HG03439 (cell line): ENCODE data around the gene SLC25A21.
"Not testable (repeated sequence)": the region's sequence is repeated elsewhere in the genome, so short reads cannot be mapped to it uniquely, and the experiment has no call there.

Experiments
- ATAC-seq: cut with Tn5 transposase; IDR thresholded peaks from one replicate; pipeline ENCODE4 v1.9.1; 2021; ENCODE audit warnings: mild to moderate bottlenecking, moderate library complexity; ENCODE audit not compliant: unreplicated experiment

SLC25A21 gene

DNA sequence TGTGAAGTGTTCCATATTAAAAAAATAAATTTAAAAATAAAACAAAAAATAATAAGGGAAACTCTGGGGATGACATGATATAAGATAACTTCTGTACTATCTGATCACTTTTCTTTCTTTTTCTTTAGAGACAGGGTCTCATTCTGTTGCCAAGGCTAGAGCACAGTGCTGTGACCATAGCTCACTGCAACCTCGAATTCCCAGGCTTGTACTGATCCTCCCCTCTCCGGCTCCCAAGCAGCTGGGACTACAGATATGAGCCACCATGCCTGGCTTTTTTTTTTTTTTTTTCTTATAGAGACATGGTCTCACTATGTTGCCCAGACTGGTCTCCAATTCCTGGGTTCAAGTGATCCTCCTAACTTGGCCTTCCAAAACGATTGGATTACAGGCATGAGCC, 14.9 kb upstream of the SLC25A21 start:
- no peak for ATAC-seq

- ATAC-seq: no peak
Measured at GRCh38 chr14:37186865-37187264, 14.5 kb upstream of the SLC25A21 start.

GRCh38 chr14:37185670-37186069, 13.3 kb upstream of the SLC25A21 start:
- ATAC-seq: no peak

DNA sequence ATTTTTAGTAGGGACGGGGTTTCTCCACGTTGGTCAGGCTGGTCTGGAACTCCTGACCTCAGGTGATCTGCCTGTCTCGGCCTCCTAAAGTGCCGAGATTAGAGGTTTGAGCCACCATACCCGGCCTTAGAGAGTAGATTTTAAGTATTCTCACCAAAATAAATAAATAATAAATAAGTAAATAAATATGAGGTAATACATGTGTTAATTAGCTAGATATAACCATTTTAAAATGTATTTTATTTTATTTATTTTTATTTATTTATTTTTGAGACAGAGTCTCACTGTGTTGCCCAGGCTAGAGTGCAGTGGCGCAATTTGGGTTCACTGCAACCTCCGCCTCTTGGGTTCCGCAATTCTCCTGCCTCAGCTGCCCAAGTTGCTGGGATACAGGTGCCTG, 12.1 kb upstream of the SLC25A21 start:
- not testable (repeated sequence) for ATAC-seq

DNA sequence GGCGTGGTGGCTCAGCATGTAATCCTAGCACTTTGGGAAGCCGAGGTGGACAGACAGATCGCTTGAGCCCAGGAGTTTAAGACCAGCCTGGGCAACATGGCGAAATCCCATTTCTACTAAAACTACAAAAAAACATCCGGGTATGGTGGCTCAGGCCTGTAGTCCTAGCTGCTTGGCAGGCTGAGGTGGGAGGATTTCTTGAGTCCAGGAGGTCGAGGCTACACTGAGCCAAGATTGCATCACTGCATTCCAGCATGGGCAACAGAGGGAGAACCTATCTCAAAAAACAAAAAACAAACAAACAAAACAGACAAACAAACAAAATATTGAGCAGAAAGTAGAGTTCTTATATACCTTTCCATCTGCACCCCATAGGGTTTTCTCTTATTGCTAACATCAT, 9.0 kb upstream of the SLC25A21 start:
- ATAC-seq: no peak

DNA sequence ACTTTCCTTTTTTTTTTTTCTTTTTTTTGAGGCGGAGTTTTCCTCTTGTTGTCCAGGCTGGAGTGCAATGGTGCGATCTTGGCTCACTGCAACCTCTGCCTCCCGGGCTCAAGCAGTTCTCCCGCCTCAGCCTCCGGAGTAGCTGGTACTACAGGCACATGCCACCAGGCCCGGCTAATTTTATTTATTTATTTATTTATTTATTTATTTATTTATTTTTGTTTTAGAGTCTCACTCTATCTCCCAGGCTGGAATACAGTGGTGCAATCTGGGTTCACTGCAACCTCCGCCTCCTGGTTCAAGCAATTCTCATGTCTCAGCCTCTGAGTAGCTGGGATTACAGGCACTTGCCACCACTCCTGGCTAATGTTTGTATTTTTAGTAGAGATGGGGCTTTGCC, 8.5 kb upstream of the SLC25A21 start:
- ATAC-seq: not testable (repeated sequence)

DNA sequence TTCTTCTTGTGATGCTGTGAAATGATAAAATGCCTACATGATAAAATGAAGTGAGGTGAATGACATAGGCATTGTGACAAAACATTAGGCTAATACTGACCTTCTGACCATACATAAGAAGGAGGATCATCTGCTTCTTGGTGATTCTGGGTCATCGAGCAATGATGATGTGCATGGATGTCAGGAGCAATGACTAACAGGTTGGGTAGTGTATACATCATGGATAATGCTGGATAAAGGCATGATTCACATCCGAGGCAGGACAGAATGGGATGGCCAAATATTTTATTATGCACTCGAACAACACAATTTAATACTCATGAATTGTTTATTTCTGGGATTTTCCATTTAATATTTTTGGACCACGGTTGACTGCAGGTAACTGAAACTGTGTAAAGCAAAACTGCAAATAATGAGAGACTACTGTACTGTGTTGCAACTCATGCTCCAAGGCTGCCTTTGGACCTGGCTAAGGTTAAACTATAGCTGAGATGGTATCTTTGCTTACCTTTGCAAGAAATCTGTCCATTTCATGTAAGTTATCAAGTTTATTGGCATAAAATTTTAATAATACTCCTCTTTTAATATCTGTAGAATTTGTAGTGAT, 7.6 kb upstream of the SLC25A21 start:
- ATAC-seq: no peak

GRCh38 chr14:37172936-37173614, 669 bp upstream of the SLC25A21 start:
- no peak for ATAC-seq

GRCh38 chr14:37171678-37172023, 755 bp downstream of the SLC25A21 start:
- no peak for ATAC-seq

DNA sequence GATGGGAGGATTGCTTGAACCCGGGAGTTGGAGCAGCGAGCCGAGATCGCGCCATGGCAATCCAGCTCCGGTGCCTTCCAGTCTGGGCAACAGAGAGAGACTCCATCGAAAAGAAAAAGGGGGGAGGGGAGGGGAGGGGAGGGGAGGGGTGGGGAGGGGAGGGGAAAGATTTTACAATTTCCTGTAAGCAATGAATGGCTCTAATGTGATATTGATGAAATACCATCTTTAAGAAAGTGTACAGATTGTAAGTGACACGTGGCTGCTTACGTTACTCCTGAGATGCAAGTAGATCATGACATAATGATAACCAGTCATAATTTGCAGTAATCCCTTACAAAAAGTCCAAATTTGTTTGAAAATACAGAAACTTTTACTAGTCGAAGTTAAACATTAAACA, 1.4 kb downstream of the SLC25A21 start:
- ATAC-seq: no peak

GRCh38 chr14:37170237-37170636, 2.2 kb downstream of the SLC25A21 start:
- no peak for ATAC-seq

DNA sequence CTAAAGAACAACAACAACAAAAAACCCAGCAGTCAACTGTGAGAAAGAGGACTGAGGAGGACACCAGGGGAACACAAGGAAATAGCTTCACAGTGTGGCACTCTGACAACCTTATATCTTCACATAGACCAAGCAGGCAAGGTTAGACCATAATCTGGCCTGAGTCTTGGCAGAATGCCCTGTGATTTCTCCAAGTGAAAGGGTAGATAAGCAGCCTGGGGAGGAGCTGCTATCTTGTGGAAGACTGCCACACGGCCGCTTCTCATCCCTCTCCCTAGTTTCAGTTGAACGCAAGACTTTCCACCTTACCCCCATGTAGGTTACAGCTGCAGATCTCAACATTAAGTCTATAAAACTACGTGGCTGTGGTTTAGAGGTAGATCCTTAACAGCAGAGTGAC, 3.7 kb downstream of the SLC25A21 start:
- ATAC-seq: no peak

DNA sequence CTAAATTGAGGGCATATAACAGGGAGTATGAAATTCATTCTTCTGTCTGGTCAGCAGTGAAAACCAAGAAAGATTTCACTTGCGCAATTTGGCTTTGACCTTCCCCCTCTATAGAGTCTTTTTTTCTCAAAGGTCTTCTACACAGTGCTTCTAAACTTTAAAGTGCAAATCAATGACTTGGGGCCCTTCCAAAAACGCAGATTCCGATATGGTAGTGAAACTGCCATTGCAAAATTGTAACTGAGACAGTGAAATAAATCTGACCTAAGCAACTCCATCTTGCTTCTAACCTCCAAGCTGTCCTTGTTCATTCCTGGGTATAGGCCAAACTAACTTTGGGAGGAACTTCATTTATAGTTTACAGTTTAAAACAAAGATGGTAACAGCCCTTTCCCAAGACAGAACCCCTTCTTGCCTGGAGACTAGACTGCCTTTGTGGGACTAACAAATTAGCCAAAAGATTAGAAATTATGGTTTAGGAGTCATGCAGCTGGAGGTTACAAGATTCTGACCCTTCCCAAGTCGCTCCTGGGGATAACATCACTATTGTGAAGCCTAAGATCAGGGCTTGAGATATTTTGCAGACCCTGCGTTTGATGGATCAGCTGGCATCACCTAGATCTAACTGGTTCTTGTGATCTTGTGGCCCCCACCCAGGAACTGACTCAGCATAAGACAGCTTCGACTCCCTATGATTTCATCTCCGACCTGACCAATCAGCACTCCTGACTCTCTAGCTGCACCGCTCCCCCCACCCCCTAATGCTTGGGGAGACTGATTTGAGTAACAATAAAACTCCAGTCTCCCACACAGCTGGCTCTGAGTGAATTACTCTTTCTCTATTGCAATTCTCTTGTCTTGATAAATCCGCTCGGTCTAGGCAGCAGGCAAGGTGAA, 5.0 kb downstream of the SLC25A21 start:
- ATAC-seq: no peak

GRCh38 chr14:37165794-37166193, 6.6 kb downstream of the SLC25A21 start:
- no peak for ATAC-seq

- ATAC-seq: not testable (repeated sequence)
Measured at GRCh38 chr14:37162307-37162706, 10.1 kb downstream of the SLC25A21 start.

GRCh38 chr14:37157987-37158386, 14.4 kb downstream of the SLC25A21 start:
- ATAC-seq: no peak

GRCh38 chr14:37153483-37153882, 18.9 kb downstream of the SLC25A21 start:
- no peak for ATAC-seq

GRCh38 chr14:37153005-37153404, 19.4 kb downstream of the SLC25A21 start:
- ATAC-seq: no peak

DNA sequence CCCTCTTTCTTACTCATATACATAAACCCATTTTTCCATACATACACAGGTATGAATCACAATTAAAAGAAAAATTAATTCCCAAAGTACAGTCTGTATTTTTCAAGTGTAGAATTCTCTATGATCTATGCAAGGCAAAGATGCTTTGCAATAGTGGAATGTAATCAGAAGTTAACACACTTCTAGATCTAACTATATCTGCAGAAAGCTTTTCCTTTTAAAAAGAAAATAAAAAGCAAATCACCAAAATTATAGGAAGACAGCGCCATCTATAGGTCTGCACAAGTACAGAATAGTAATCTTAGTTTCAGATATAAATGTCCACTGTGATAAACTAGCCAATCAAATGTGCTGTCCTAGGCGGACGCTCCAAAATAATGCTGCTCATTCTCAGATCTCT, 22.0 kb downstream of the SLC25A21 start:
- ATAC-seq: no peak

- no peak for ATAC-seq
Measured at GRCh38 chr14:37147310-37147880, 25.0 kb downstream of the SLC25A21 start.

DNA sequence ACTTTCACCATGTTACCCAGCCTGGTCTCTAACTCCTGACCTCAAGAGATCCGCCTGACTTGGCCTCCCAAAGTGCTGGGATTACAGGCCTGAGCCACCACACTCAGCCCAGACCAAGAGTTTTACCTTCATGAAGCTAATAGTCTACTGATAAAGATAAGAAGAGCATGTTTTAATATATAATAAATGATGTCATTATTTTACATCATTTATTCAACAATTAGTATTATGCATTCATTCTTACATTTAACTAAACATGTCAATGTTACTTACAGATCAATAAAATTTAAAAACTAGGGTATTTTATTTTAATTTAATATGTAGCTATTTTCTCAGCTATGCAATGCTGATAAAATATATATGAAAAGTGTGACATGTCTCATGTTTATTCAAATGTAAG, 26.0 kb downstream of the SLC25A21 start:
- not testable (repeated sequence) for ATAC-seq

DNA sequence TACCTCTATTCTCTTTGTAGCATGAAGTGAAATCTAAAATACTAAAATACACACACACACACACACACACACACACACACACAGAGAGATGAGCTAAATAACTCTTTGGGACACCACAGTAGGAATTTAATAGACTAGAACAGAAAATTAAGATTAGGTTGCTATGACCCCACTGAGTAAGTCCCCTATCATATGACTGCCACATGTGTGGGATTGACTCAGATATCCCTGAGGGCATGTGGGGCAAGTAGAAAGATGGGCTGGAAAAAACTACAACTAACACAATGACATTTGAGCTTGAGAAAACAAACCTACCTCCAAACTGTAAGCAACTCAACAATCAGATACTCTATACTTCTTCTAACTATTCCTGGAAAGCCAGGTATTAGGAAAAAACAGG, 27.0 kb downstream of the SLC25A21 start:
- no peak for ATAC-seq
